OCI-LY7 (cell line): Measurements from ENCODE around the gene BDH1.

ENCODE experiments used
- CTCF ChIP-seq: fragments of 200-600 bp; sonication (generic); conservative IDR thresholded peaks from 2 replicates; pipeline ENCODE4 v1.5.1; 2014; ENCODE audit warnings: mild to moderate bottlenecking, antibody characterized with exemption, low read length, moderate library complexity, mixed read lengths
- EZH2phosphoT487 ChIP-seq: fragments of 200-600 bp; sonication (generic); IDR thresholded peaks from 2 replicates; pipeline ENCODE4 v1.6.1; 2018; ENCODE audit warnings: low read depth, borderline replicate concordance, mild to moderate bottlenecking, mixed run types, antibody characterized with exemption, low read length, moderate library complexity, mixed read lengths

- TF ChIP-seq CTCF (no peak), EZH2phosphoT487 (no peak)
Measured at GRCh38 chr3:197576838-197577237, 21.1 kb upstream of the BDH1 start.
